ENCODE measurements around the gene SLC12A9.

GRCh38 chr7:100861616-100861985, 9.1 kb downstream of the SLC12A9 start:
- TF ChIP-seq CTCF (IDR thresholded peaks at IDR 0.05) (no peak), POLR2A (IDR thresholded peaks at IDR 0.05) (no peak)
